Nephron progenitor cell (in vitro differentiated cells): ENCODE data around the gene KCTD19.

Experiments used
- DNase-seq: peaks from one replicate; pipeline ENCODE4 v3.0.0; 2021
- H3K27ac Mint-ChIP-seq: 2 replicates; pipeline ENCODE4 v1.8.0; 2021; ENCODE audit warnings: mild to moderate bottlenecking, moderate library complexity, mixed read lengths
- H3K27me3 Mint-ChIP-seq: 2 replicates; pipeline ENCODE4 v1.8.0; 2021; ENCODE audit warnings: mild to moderate bottlenecking, low read depth, mixed read lengths; ENCODE audit not compliant: poor library complexity
- H3K36me3 Mint-ChIP-seq: 2 replicates; pipeline ENCODE4 v1.8.0; 2021; ENCODE audit warnings: low read depth, mixed read lengths
- H3K4me1 Mint-ChIP-seq: 2 replicates; pipeline ENCODE4 v1.8.0; 2021; ENCODE audit warnings: mixed read lengths
- H3K4me3 Mint-ChIP-seq: 2 replicates; pipeline ENCODE4 v1.8.0; 2021; ENCODE audit warnings: mild to moderate bottlenecking, moderate library complexity, mixed read lengths
- H3K9me3 Mint-ChIP-seq: 2 replicates; pipeline ENCODE4 v1.8.0; 2021; ENCODE audit warnings: mild to moderate bottlenecking, moderate library complexity, mixed read lengths
- TF ChIP-seq, protein P1 (sequence below): fragments of 200-600 bp; sonication (generic); IDR thresholded peaks from 2 replicates; pipeline ENCODE4 v1.5.0; 2021; ENCODE audit warnings: antibody characterized with exemption

The KCTD19 gene

DNA sequence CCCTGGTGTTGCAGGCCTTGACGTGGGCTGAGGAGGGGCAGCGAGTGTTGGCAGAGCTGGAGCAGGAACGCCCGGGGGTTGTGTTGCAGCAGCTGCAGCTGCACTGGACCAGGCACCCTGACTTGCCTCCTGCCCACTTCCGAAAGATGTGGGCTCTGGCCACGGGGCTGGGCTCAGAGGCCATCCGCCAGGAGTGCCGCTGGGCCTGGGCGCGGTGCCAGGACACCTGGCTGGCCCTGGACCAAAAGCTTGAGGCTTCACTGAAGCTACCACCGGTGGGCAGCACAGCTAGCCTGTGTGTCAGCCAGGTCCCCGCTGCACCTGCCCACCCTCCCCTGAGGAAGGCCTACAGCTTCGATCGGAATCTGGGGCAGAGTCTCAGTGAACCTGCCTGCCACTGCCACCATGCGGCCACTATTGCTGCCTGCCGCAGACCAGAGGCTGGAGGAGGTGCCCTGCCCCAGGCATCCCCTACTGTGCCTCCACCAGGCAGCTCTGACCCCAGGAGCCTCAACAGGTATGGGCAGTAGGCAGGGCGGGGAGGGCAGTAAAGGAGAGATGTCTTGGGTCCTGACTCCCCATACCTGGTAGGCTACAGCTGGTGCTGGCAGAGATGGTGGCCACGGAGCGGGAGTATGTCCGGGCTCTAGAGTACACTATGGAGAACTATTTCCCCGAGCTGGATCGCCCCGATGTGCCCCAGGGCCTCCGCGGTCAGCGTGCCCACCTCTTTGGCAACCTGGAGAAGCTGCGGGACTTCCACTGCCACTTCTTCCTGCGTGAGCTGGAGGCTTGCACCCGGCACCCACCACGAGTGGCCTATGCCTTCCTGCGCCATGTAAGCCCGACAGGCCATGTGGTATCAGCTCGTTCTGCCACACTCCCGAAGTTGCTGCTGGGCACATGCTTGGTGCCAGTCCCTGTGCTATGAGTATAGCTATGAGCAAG is 41.6 kb downstream of the KCTD19 start:
- H3K27ac Mint-ChIP-seq = no peak overlapping the region
- DNase-seq = peak; percentile 61
- H3K27me3 Mint-ChIP-seq = peaks cover 35% of the 10 kb centered on the region
- H3K4me1 Mint-ChIP-seq = peaks cover 11% of the 10 kb centered on the region
- no peaks in the 10 kb centered on the region for H3K36me3 Mint-ChIP-seq
- TF ChIP-seq, protein P1, sequence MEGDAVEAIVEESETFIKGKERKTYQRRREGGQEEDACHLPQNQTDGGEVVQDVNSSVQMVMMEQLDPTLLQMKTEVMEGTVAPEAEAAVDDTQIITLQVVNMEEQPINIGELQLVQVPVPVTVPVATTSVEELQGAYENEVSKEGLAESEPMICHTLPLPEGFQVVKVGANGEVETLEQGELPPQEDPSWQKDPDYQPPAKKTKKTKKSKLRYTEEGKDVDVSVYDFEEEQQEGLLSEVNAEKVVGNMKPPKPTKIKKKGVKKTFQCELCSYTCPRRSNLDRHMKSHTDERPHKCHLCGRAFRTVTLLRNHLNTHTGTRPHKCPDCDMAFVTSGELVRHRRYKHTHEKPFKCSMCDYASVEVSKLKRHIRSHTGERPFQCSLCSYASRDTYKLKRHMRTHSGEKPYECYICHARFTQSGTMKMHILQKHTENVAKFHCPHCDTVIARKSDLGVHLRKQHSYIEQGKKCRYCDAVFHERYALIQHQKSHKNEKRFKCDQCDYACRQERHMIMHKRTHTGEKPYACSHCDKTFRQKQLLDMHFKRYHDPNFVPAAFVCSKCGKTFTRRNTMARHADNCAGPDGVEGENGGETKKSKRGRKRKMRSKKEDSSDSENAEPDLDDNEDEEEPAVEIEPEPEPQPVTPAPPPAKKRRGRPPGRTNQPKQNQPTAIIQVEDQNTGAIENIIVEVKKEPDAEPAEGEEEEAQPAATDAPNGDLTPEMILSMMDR = peak; percentile 55
- no peaks in the 10 kb centered on the region for H3K9me3 Mint-ChIP-seq
- H3K4me3 Mint-ChIP-seq = no peak overlapping the region

DNA sequence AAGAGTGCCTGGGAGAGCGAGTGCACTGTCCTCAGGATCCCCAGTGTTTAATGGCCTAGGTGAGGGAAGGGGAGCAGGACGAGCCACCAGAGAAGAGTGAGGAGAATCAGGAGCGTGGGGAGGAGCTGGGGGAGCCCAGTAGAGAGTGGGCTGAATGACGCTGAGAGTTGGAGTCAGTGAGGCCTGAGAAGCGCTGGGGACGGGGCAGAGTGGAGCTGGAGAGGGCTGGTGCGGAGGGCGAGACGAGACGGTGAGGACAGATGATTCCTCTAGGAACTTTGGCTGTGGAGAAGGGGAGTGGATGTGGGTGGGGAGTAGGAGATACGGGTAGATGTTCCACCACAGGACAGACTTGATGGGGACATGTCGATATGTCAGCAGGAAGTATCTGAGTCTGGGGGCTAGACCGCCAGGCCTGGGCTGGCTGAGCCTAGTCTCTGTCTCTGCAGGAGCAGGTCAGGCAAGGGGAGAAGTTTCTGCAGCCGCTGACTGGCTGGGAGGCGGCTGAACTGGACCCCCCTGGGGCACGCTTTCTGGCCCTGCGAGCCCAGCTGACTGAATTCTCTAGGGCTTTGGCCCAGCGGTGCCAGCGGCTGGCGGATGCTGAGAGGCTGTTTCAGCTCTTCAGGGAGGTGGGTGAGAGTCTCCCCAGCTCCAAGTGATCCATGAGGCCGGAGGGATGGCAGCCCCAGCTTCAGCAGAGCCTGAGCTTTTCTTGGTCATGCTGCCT is 42.5 kb downstream of the KCTD19 start:
- DNase-seq = no peak
- no peaks in the 10 kb centered on the region for H3K9me3 Mint-ChIP-seq
- H3K4me3 Mint-ChIP-seq = no peak overlapping the region
- TF ChIP-seq, protein P1 = no peak
- H3K27ac Mint-ChIP-seq = peak overlapping the region; percentile 47
- H3K36me3 Mint-ChIP-seq = no peaks in the 10 kb centered on the region
- peaks cover 11% of the 10 kb centered on the region for H3K4me1 Mint-ChIP-seq
- peaks cover 38% of the 10 kb centered on the region for H3K27me3 Mint-ChIP-seq

DNA sequence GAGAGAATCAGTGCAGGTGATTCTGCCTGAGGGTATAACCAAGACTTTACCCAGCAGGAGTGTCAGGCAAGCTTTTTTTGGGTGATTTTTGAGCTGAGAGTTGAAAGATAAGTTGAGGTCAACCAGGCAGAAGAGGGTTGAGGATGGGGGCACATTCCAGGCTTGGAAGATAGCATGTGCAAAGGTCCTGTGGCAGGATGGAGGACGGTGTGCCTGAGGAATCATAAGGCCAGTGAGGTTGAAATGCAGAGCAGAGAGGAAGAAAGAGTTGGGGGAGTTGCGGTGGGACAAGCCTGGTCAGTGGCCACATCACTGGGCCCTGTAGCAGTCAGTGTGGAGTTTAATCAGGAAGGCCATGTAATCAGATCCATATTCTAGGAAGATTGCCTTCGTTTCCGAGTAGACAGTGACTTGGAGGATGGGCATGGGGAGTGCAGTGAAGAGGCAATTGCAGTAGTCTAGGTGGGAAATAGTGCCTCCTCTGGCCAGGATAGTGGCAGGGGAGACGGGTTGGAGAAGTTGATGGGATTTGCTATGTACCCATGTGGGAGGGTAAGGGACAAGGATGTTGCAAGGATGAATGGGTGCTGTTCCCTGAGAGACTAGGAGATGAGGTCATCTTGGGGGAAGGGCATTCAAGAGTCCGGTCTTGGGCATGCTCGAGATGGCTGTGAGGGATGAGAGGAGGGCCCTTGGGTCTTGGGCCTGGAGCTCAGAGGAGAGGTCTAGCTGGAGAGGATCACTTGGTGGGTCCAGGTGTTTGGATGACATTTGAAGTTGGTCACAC is 43.3 kb downstream of the KCTD19 start:
- DNase-seq = no peak
- Mint-ChIP-seq H3K27ac (peak overlapping the region; percentile 47), H3K9me3 (no peaks in the 10 kb centered on the region), H3K27me3 (peaks cover 38% of the 10 kb centered on the region), H3K4me1 (peaks cover 11% of the 10 kb centered on the region), H3K36me3 (no peaks in the 10 kb centered on the region), H3K4me3 (no peak overlapping the region)
- TF ChIP-seq, protein P1 = no peak

GRCh38 chr16:67282447-67282805 is 44.1 kb downstream of the KCTD19 start:
- Mint-ChIP-seq H3K4me3 (no peak overlapping the region), H3K27me3 (peaks cover 44% of the 10 kb centered on the region), H3K9me3 (no peaks in the 10 kb centered on the region), H3K36me3 (no peaks in the 10 kb centered on the region), H3K4me1 (peaks cover 11% of the 10 kb centered on the region), H3K27ac (no peak overlapping the region)
- TF ChIP-seq, protein P1 = no peak
- DNase-seq = no peak

DNA sequence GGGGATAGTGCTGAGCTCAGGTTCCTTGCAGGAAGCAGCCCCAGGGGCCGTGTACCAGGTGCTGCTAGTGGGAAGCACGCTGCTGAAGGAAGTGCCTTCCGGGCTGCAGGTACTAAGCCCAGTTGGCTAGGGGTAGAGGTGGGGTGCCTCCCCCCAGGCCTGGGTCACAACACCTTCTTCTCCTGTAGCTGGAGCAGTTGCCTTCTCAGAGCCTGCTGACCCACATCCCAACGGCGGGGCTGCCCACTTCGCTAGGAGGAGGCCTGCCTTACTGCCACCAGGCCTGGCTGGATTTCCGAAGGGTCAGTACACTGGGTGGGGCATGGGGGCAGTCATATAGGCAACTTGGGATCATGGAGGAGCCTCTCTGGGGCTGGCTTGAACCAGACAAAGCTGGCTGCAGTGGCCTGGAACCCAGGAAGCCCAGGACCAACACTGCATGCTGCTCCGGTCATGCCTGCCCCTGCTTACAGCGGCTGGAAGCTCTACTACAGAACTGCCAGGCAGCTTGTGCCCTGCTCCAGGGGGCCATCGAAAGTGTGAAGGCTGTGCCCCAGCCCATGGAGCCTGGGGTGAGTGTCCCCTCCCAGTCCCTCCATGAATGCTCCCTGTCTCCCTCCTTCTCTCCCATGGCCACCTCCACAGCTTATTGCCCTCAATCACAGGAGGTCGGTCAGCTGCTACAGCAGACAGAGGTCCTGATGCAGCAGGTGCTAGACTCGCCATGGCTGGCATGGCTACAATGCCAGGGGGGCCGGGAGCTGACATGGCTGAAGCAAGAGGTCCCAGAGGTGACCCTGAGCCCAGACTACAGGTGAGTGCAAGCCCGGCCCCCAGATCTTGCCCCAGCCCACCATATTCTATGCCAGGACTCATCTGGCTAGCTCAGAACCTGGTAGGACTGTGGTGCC is 44.8 kb downstream of the KCTD19 start:
- H3K9me3 Mint-ChIP-seq = no peaks in the 10 kb centered on the region
- no peak overlapping the region for H3K27ac Mint-ChIP-seq
- H3K4me3 Mint-ChIP-seq = no peak overlapping the region
- TF ChIP-seq, protein P1 = no peak
- no peaks in the 10 kb centered on the region for H3K36me3 Mint-ChIP-seq
- DNase-seq = no peak
- H3K4me1 Mint-ChIP-seq = peaks cover 11% of the 10 kb centered on the region
- H3K27me3 Mint-ChIP-seq = peaks cover 44% of the 10 kb centered on the region
